ENCODE measurements around the gene RAD51B.

DNA sequence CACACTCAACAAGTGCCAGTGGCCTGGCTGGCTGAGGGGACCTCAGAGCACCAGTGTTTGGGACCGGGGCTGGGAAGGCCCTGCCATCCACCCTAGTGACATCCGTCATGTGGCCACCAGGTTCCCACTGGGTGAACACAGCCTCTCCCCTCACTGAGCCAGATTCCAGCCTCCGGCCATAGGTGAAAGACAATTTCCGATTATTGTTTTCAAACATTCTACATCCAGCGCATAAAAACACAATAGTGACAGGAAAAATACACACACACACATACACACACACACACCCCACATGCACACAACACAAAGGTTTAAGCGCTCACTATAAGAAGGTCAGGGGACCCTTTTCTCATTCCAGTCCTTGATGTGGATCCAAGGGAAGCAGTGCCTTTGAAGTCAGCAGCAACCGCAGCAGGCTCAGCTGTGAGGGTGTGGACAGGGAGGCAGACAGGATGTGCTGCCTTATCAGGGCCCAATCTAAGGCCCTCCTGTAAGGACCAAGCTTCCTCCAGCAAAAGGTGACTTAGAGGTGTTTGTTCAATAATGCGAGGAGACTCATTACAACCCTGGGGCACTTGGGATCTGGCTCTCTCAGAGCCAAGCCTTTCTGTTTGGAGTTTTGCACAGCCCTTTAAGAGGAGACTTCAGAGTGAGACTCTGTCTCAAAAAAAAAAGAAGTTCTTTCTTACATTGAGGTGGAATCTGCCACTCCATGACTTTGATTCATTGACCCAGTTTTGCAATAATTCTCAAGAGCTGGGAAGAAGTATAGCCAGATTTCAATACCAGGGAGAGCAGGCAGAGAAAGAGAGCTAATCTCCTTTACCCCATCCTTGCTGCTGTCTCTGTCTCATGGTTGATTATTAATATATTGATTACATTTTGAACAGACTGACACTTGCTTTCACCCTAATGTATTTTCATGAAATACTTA is 745.5 kb downstream of the RAD51B start:
- TF ChIP-seq, protein P1, sequence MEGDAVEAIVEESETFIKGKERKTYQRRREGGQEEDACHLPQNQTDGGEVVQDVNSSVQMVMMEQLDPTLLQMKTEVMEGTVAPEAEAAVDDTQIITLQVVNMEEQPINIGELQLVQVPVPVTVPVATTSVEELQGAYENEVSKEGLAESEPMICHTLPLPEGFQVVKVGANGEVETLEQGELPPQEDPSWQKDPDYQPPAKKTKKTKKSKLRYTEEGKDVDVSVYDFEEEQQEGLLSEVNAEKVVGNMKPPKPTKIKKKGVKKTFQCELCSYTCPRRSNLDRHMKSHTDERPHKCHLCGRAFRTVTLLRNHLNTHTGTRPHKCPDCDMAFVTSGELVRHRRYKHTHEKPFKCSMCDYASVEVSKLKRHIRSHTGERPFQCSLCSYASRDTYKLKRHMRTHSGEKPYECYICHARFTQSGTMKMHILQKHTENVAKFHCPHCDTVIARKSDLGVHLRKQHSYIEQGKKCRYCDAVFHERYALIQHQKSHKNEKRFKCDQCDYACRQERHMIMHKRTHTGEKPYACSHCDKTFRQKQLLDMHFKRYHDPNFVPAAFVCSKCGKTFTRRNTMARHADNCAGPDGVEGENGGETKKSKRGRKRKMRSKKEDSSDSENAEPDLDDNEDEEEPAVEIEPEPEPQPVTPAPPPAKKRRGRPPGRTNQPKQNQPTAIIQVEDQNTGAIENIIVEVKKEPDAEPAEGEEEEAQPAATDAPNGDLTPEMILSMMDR (IDR thresholded peaks at IDR 0.05), result no peak
- TF ChIP-seq POLR2A (IDR thresholded peaks at IDR 0.05) (no peak), EP300 (IDR thresholded peaks at IDR 0.05) (no peak), POLR2AphosphoS5 (IDR thresholded peaks at IDR 0.05) (no peak)
